Activated CD8-positive, alpha-beta T cell treated with anti-CD3 and anti-CD28 coated beads for 36 hours (primary cell): ENCODE measurements around the gene KCNJ6. TPM values are rescaled to one million over a fixed set of nuclear protein-coding genes. Genes with fewer than 3 reads are reported as not detected.

Experiments used
- ATAC-seq: fragments of 200-7000 bp; cut with Tn5 transposase; one replicate; pipeline ENCODE4 v1.10.0; 2021; ENCODE audit warnings: mild to moderate bottlenecking, moderate library complexity
- CTCF ChIA-PET: fragments of 350-600 bp; sonication (Branson Sonifier 250); formaldehyde crosslinking; loops from one replicate; lab custom pipeline; 2021; ENCODE audit warnings: antibody characterized with exemption; lab: Charles Lee
- POLR2A ChIA-PET: fragments of 350-600 bp; sonication (Branson Sonifier 250); formaldehyde crosslinking; loops from one replicate; lab custom pipeline; 2021; ENCODE audit warnings: antibody characterized with exemption; lab: Charles Lee
- DNase-seq: peaks from one replicate; pipeline ENCODE4 v3.0.0-alpha.2; 2020
- H3K27ac Mint-ChIP-seq: one replicate; pipeline ENCODE4 v1.8.0; 2021; ENCODE audit warnings: mild to moderate bottlenecking, mixed read lengths
- H3K27me3 Mint-ChIP-seq: one replicate; pipeline ENCODE4 v1.8.0; 2021; ENCODE audit warnings: mixed read lengths
- H3K36me3 Mint-ChIP-seq: one replicate; pipeline ENCODE4 v1.8.0; 2021; ENCODE audit warnings: low read depth, mixed read lengths
- H3K4me1 Mint-ChIP-seq: one replicate; pipeline ENCODE4 v1.8.0; 2021; ENCODE audit warnings: low read depth, mixed read lengths
- H3K4me3 Mint-ChIP-seq: one replicate; pipeline ENCODE4 v1.8.0; 2021; ENCODE audit warnings: mild to moderate bottlenecking, moderate library complexity, mixed read lengths
- H3K9me3 Mint-ChIP-seq: one replicate; pipeline ENCODE4 v1.8.0; 2021; ENCODE audit warnings: mixed read lengths
- CTCF ChIP-seq: fragments of 200-600 bp; IDR thresholded peaks from one replicate; pipeline ENCODE4 v1.8.0; 2022; ENCODE audit warnings: antibody characterized with exemption, mild to moderate bottlenecking
- intact Hi-C: fragments of 100-400 bp; cut with micrococcal nuclease; formaldehyde crosslinking; loops from one replicate; pipeline ENCODE4 v1.10.0; 2022
- total RNA-seq, 2 experiments: library from RNA; stranded (reverse); gene quantifications; one replicate each; pipeline ENCODE4 v1.2.3, GENCODE V29; 2021

KCNJ6 gene
- total RNA-seq, 2 experiments from 2014 or later: not detected

GRCh38 chr21:37673801-37674575 lies 242.3 kb downstream of the KCNJ6 start:
- ATAC-seq: no peak
- intact Hi-C loops: no loop called here
- no peak overlapping the region for H3K4me3 Mint-ChIP-seq
- peaks cover 18% of the 10 kb centered on the region for H3K27me3 Mint-ChIP-seq
- no peaks in the 10 kb centered on the region for H3K4me1 Mint-ChIP-seq
- no peaks in the 10 kb centered on the region for H3K36me3 Mint-ChIP-seq
- POLR2A ChIA-PET: interaction anchor here (0.9 kb wide), 1 partner anchor 27 kb away, joined by 3 read pairs; no protein-coding TSS in a partner anchor
- H3K27ac Mint-ChIP-seq: no peak overlapping the region
- DNase-seq: no peak
- CTCF ChIA-PET: interaction anchor here (0.7 to 1.4 kb wide), 13 partner anchors 9 to 681 kb away, joined by 3 to 7 read pairs (median 3); no protein-coding TSS in a partner anchor
- TF ChIP-seq CTCF: no peak
- H3K9me3 Mint-ChIP-seq: peaks cover 2% of the 10 kb centered on the region

- Mint-ChIP-seq H3K27me3 (peaks cover 14% of the 10 kb centered on the region), H3K36me3 (no peaks in the 10 kb centered on the region), H3K4me3 (no peak overlapping the region), H3K9me3 (no peaks in the 10 kb centered on the region), H3K4me1 (no peaks in the 10 kb centered on the region), H3K27ac (no peak overlapping the region)
- POLR2A ChIA-PET: no interaction called here
- intact Hi-C loops: no loop called here
- no peak for DNase-seq
- ATAC-seq: no peak
- no peak for TF ChIP-seq CTCF
- CTCF ChIA-PET: no interaction called here
Measured at GRCh38 chr21:37671381-37671780, 244.9 kb downstream of the KCNJ6 start.

DNA sequence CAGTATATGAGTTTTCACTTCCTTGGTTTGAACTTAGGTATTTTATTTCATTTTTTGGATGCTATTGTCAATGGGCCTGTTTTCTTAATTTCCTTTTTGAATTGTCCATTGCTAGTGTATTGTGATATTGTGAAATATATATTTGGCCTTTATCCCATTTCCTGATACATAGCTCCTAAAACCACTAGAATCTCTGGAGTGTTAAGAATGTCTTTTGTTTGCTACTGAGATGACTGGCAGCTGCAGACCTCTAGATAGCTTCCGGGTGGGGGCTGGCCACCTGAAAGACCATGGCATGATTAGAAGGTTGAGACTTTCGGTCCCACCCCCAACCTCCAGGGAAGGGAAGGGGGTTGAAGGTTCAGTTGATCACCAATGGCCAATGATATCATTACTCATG lies 245.4 kb downstream of the KCNJ6 start:
- no peaks in the 10 kb centered on the region for H3K4me1 Mint-ChIP-seq
- no peaks in the 10 kb centered on the region for H3K36me3 Mint-ChIP-seq
- DNase-seq: no peak
- H3K27ac Mint-ChIP-seq: no peak overlapping the region
- ChIA-PET POLR2A (no interaction called here), CTCF (no interaction called here)
- no peak for ATAC-seq
- no peaks in the 10 kb centered on the region for H3K9me3 Mint-ChIP-seq
- TF ChIP-seq CTCF: no peak
- no peak overlapping the region for H3K4me3 Mint-ChIP-seq
- H3K27me3 Mint-ChIP-seq: peaks cover 14% of the 10 kb centered on the region
- intact Hi-C loops: no loop called here

DNA sequence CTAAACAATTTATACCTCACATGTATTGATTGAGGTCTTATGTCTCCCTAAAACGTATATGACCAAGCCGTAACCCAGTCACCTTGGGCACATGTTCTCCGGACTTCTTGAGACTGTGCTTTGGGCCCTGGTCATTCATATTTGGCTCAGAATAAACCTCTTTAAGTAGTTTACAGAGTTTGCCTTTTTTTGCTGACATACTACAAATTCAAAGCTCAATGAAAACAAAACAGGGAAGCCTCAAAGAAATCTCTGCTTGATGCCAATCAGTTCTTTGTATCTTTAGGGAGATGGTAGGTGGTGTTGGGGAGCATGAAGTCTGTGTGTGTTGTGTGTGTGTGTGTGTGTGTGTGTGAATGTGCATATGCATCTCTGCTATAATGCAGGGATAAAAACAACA lies 247.0 kb downstream of the KCNJ6 start:
- no peaks in the 10 kb centered on the region for H3K36me3 Mint-ChIP-seq
- peaks cover 9% of the 10 kb centered on the region for H3K27me3 Mint-ChIP-seq
- intact Hi-C loops: no loop called here
- H3K4me1 Mint-ChIP-seq: no peaks in the 10 kb centered on the region
- no peaks in the 10 kb centered on the region for H3K9me3 Mint-ChIP-seq
- CTCF ChIA-PET: no interaction called here
- H3K27ac Mint-ChIP-seq: no peak overlapping the region
- POLR2A ChIA-PET: no interaction called here
- no peak for ATAC-seq
- H3K4me3 Mint-ChIP-seq: no peak overlapping the region
- TF ChIP-seq CTCF: no peak
- DNase-seq: no peak

DNA sequence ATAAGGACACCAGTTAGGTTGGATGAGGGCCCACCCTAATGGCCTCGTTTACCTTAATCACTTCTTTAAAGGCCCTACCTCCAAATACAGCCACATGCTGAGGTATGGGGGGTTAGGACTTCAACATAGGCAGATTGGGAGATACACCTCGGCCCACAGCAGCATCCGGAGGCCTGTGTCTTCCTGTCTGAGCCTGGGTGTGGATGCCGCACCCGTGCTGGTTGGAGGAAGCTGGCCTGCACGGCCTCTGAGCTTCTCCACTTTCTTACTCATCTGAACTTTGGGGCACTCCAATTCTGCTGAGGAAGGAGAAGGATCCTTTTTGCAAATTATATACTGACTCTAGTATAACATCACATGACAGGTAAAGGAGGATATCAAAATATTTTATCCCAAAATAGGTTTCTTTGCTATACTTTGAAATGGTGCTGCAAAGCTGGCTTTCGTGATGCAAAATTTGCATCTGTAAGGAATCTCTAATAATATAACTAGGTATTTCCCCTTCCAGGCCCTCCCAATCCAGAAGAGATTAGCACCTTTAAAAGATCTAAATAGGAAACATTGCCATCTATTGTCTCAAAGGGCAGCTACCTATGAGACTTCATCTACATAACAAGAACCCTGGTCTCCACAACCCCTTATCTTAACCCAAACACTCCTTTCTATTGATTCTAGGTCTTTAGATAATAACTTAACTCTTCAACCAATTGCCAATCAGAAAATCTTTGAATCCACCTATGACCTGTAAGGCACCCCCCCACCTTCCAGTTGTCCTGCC lies 247.6 kb downstream of the KCNJ6 start:
- intact Hi-C loops: no loop called here
- CTCF ChIA-PET: no interaction called here
- no peak overlapping the region for H3K4me3 Mint-ChIP-seq

More for the DNA sequence above, 247.6 kb downstream of the KCNJ6 start:
- TF ChIP-seq CTCF: no peak
- no peak for ATAC-seq
- DNase-seq: no peak
- no peaks in the 10 kb centered on the region for H3K9me3 Mint-ChIP-seq
- no peaks in the 10 kb centered on the region for H3K36me3 Mint-ChIP-seq
- H3K4me1 Mint-ChIP-seq: no peaks in the 10 kb centered on the region
- no peak overlapping the region for H3K27ac Mint-ChIP-seq
- peaks cover 5% of the 10 kb centered on the region for H3K27me3 Mint-ChIP-seq
- POLR2A ChIA-PET: no interaction called here
